Loucy (cell line): ENCODE measurements around the gene IBA57.

Experiments used
- H2AFZ ChIP-seq: fragments of 200-600 bp; sonication (generic); 2 replicates; pipeline ENCODE4 v1.6.0; 2016; ENCODE audit warnings: antibody characterized with exemption, mild to moderate bottlenecking, low read length, moderate library complexity
- H3F3A ChIP-seq: fragments of 200-600 bp; 2 replicates; pipeline ENCODE4 v1.6.0; 2016; ENCODE audit warnings: antibody characterized with exemption, low read depth, mild to moderate bottlenecking
- H3K27me3 ChIP-seq: fragments of 200-600 bp; sonication (generic); 2 replicates; pipeline ENCODE4 v1.6.1; 2014; ENCODE audit warnings: low read length, mild to moderate bottlenecking; ENCODE audit not compliant: insufficient read depth, poor library complexity, severe bottlenecking
- H3K36me3 ChIP-seq: fragments of 200-600 bp; sonication (generic); 2 replicates; pipeline ENCODE4 v1.6.1; 2016; ENCODE audit warnings: low read length; ENCODE audit not compliant: insufficient read depth
- H3K4me1 ChIP-seq: fragments of 200-600 bp; sonication (generic); 2 replicates; pipeline ENCODE4 v1.5.1; 2014; ENCODE audit warnings: low read length, mild to moderate bottlenecking; ENCODE audit not compliant: insufficient read depth, poor library complexity, severe bottlenecking
- H3K4me2 ChIP-seq: fragments of 200-600 bp; sonication (generic); 2 replicates; pipeline ENCODE4 v1.6.0; 2014; ENCODE audit warnings: antibody characterized with exemption, low read length, low read depth, mild to moderate bottlenecking; ENCODE audit not compliant: poor library complexity, severe bottlenecking
- H3K4me3 ChIP-seq: fragments of 200-600 bp; sonication (generic); 2 replicates; pipeline ENCODE4 v1.5.1; 2014; ENCODE audit warnings: low read length, mild to moderate bottlenecking, mixed read lengths; ENCODE audit not compliant: poor library complexity, severe bottlenecking
- H3K79me2 ChIP-seq: fragments of 200-600 bp; sonication (generic); 2 replicates; pipeline ENCODE4 v1.6.1; 2014; ENCODE audit warnings: low read length; ENCODE audit not compliant: insufficient read depth
- H3K9ac ChIP-seq: fragments of 200-600 bp; sonication (generic); 2 replicates; pipeline ENCODE4 v1.6.0; 2014; ENCODE audit warnings: mild to moderate bottlenecking, low read depth, low read length, moderate library complexity; ENCODE audit not compliant: poor library complexity, severe bottlenecking
- H3K9me2 ChIP-seq: fragments of 200-600 bp; sonication (generic); replicated peaks from 2 replicates; pipeline ENCODE4 v1.6.1; 2016; ENCODE audit warnings: low read depth, low read length, mixed read lengths
- H3K9me3 ChIP-seq: fragments of 200-600 bp; sonication (generic); 2 replicates; pipeline ENCODE4 v1.6.1; 2014; ENCODE audit warnings: mild to moderate bottlenecking, antibody characterized with exemption, low read length, low read depth; ENCODE audit not compliant: insufficient read depth
- H4K20me1 ChIP-seq: fragments of 200-600 bp; sonication (generic); 2 replicates; pipeline ENCODE4 v1.6.0; 2014; ENCODE audit warnings: antibody characterized with exemption, low read length, mild to moderate bottlenecking; ENCODE audit not compliant: insufficient read depth, poor library complexity, severe bottlenecking
- CTCF ChIP-seq: fragments of 200-600 bp; sonication (generic); conservative IDR thresholded peaks from 2 replicates; pipeline ENCODE4 v1.5.1; 2014; ENCODE audit warnings: mild to moderate bottlenecking, antibody characterized with exemption, low read length
- EZH2phosphoT487 ChIP-seq: fragments of 200-600 bp; IDR thresholded peaks from 2 replicates; pipeline ENCODE4 v1.6.1; 2018; ENCODE audit warnings: antibody characterized with exemption, mild to moderate bottlenecking, moderate library complexity, borderline replicate concordance

The IBA57 gene

GRCh38 chr1:228228601-228229074 lies 63.0 kb downstream of the IBA57 start:
- no peaks in the 10 kb centered on the region for H3K79me2 ChIP-seq
- H3K4me1 ChIP-seq, result no peaks in the 10 kb centered on the region
- H3K36me3 ChIP-seq, result no peaks in the 10 kb centered on the region
- no peaks in the 10 kb centered on the region for H3F3A ChIP-seq
- H3K4me3 ChIP-seq, result no peak overlapping the region
- no peaks in the 10 kb centered on the region for H4K20me1 ChIP-seq
- TF ChIP-seq CTCF (no peak), EZH2phosphoT487 (no peak)
- no peak overlapping the region for H2AFZ ChIP-seq
- no peak overlapping the region for H3K9ac ChIP-seq
- H3K9me2 ChIP-seq, result no peaks in the 10 kb centered on the region
- H3K9me3 ChIP-seq, result no peaks in the 10 kb centered on the region
- no peaks in the 10 kb centered on the region for H3K27me3 ChIP-seq
- no peak overlapping the region for H3K4me2 ChIP-seq

- TF ChIP-seq CTCF (no peak), EZH2phosphoT487 (no peak)
- H3K9ac ChIP-seq, result no peak overlapping the region
- no peaks in the 10 kb centered on the region for H3K36me3 ChIP-seq
- no peaks in the 10 kb centered on the region for H3K27me3 ChIP-seq
- no peaks in the 10 kb centered on the region for H3F3A ChIP-seq
- no peaks in the 10 kb centered on the region for H3K79me2 ChIP-seq
- H4K20me1 ChIP-seq, result no peaks in the 10 kb centered on the region
- H3K9me3 ChIP-seq, result no peaks in the 10 kb centered on the region
- H3K9me2 ChIP-seq, result no peaks in the 10 kb centered on the region
- no peak overlapping the region for H3K4me2 ChIP-seq
- no peaks in the 10 kb centered on the region for H3K4me1 ChIP-seq
- H2AFZ ChIP-seq, result no peak overlapping the region
- H3K4me3 ChIP-seq, result no peak overlapping the region
Observed at GRCh38 chr1:228231189-228231588, 65.6 kb downstream of the IBA57 start.
